HuH-7 (cell line): ENCODE results near the gene CTSD.

ENCODE experiments used
- DNase-seq: peaks from one replicate; pipeline ENCODE4 v3.0.0; 2011; ENCODE audit warnings: low spot score

CTSD gene

GRCh38 chr11:1755692-1756561, 7.8 kb downstream of the CTSD start:
- DNase-seq, result no peak

DNA sequence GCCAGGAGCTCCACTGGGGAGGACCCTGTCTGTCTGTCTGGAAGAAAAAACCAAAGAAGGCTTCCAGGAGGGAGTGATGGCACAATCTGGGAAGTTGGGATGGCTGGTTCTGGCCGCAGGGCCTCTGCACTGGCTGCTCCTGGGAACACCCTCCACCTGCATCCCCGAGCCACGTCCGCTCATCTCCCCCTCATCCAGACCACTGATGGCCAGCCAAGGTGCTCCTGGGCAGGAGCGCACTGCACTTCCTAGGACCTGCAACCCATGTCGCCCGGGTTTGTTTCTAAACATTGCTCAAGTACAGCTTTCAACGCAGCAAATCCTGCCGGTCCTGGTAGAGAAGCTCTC, 8.4 kb downstream of the CTSD start:
- no peak for DNase-seq

DNA sequence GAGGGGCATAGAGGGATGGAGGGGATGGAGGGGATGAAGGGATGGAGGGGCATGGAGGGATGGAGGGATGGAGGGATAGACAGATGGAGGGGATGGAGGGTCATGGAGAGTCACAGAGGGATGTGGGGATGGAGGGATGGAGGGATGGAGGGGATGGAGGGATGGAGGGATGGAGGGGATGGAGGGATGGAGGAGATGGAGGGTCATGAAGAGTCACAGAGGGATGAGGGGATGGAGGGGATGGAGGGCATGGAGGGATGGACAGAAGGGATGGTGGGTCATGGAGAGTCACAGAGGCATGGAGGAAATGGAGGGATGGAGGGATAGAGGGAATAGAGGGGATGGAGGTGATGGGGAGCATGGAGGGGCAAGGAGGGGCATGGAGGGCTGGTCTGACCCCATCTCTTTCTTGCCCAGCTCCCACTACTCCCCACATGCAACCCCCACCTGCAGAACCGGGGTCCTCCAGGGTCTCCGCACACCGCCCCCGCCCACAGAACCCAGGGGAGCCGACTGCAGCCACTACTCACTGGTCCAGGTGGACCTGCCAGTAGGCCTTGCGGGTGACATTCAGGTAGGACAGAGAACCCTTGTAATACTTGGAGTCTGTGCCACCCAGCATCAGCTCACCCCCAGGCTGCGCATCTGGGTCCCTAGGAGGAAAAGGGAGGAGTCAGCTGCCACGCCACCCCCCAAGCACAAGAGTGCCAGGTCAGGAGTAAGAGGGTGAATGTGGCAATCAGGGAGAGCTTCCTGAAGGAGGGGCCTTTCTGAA, 9.2 kb downstream of the CTSD start:
- DNase-seq, result no peak

DNA sequence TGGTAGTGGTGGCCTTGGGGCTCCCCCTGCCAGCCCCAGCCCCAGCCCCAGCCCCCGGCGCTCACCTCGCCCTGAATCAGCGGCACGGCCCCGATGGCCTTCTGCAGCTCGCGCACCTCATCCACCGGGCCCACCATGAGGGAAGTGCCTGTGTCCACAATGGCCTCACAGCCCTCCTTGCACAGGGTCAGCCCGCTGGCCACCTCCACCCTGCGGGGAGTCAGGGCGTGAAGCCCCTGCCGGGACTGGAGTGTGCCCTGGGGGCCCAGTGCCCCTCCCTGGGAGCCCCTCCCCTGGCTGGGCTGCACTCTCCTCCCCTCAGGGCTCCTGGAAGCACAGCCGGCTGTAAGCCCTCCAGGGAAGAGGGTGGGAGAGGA, 9.8 kb downstream of the CTSD start:
- DNase-seq, result no peak

GRCh38 chr11:1753229-1753928, 10.3 kb downstream of the CTSD start:
- DNase-seq, result no peak

- no peak for DNase-seq
These were observed 10.9 kb downstream of the CTSD start for GRCh38 chr11:1752907-1753228.

DNA sequence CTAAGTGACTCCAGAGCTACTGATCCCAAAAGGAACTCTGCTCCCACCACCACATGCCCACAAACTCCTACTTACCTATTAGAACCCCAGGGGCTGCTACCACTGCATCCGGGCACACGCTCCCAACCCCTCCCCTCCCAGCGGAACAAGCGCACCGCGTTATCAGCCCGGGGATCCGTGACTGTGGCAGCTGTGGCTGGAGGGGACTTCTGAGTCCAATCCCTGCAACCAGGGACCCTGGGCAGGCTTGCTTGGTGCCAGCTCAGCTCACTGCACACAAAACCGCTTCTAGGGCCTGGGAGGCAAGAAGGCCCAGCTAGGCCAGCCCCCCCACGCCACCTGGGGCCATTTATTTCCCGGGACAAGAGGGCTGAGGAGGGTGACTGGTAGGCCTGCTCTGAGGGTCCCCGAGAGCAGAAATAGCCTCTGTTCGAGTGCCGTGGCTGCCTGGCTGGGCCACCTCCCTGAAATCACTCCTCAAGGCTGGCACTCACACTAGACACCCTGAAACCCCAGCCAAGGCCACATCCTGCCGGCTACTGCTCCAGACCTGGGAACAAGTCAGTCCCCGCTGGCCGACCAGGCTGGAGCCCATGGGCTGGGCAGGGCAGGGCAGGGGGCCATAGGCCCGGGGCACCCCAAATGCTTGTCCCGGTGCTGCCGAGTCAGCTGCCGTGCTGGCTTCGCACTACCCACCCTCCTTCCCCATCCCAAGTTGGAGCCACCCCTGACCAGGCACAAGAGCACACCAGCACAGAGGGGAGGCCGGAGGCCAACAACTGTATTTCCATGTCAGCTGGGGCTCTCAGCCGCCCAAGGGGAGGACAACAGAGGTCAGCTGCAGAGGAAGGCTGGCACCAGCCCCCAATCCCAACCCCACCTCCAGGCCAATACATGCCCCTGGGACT, 11.5 kb downstream of the CTSD start:
- no peak for DNase-seq

DNA sequence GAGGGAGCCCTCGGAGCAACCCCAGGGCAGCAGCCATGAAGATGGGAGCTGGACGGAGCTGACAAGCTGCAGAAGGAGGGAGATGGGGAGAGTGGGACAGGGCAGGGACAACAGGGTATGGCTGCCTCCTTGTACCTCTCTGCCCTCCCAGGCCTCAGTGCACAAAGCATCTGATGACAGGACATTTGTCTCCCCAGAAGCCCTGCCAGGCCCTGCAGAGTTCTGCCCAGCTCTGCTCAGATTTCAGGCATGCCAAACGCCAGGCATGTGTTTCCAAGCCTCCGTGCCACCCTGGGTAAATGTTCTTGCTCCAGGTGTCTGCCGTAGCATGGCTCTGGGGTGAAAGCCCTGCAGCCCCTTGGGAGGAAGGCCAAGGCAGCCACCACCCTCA, 12.2 kb downstream of the CTSD start:
- DNase-seq, result no peak

GRCh38 chr11:1750840-1751530, 12.7 kb downstream of the CTSD start:
- DNase-seq, result no peak

DNA sequence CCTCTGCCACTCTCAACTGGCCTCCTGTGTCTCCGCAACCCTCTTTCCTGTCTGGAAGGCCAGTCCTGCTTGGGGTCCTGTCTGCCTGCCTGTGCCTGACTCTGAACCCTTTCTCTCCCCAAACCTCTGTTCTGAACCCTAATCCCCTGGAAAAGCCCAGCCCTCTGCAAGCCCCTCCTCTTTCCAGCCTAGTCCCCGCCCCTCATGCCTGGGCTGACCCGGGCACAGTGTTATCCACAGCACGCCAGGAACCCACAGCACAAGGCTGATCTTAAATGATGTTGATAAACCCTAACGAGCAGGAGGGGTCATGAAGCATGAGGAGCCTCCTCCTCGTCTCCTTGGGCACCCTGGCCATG, 13.3 kb downstream of the CTSD start, which contains the start of gene IFITM10:
Gene IFITM10 (minus strand): TSS at position 115 of the 359 bp plus-strand sequence. CDS start 153 bp downstream, outside the sequence.
- no peak for DNase-seq

GRCh38 chr11:1749395-1750351, 14.1 kb downstream of the CTSD start:
- no peak for DNase-seq

DNA sequence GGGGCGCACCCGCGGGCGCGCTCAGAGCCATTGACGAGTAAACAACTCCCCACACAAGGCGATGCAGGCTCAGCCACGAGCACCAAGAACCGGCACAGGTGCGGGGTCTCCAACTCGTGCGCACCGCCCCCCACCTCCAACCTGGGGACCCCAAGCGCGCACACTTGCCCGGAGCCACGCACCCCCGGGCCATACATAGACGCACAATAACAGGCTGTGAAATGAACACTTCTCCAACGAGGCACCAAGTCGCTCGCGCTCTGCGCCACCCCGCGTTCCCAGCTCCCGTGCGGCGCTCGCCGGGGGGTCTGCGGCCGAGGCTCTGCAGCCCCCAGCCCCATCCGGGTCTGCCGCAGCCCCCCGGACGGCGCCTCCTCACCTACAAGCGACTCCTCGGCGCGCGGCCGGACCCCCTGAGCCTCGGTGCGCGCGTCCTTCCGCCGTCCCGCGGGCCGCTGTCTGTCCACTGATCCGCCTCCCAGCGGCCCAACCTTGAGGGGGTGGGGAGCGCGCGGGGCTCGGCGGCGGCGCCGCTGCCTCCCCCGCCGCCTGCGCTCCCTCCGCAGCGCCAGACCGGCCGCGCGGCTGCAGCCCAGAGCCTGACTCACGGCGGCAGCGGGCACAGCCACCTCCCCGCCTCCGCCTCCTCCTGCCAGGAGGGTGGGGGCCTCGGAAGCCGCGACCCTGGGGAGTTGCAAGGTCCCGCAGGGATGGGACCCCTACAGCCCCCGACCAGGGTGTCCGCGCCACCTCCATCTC, 14.9 kb downstream of the CTSD start:
- DNase-seq, result no peak

DNA sequence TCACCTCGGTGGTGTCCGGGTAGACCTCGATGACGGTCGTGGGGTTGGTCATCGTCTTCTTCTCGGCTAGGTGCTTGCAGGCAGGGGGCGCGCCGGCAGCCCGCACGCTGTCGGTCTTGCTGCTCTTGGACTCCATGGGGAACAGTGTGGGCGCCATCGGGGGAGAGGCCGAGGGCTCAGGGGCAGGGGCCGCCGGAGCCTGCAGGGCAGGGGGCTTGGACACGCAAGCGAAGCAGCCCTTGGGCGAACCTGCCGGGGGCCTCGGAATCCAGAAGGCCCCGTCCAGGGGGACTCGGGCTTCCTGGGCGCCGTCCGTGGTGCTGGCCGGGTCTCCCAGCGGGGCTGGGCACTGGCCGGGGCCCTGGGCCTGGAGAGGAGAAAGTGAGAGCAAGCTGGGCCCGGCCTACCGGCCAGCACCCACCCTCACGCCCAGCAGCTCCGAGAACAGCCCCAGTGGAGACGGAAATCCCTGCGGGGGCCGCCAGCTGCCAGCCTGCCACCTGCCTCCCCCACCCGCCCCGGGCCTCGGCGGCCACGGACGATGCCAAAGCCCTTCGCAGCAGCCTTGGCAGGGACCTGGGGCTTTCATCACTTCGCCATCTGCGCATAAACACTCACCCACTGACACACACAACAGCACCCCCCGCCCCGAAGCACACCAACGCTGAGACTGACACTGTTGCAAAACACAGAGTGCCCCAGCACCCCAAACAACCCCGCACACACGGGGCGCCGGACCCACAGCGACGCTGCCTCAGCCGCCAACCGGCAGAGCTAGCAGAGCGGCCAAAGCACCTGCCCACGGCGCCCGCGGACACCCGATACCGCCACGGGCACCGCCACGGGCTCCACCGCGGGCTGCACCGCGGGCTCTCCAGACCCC, 15.7 kb downstream of the CTSD start:
- DNase-seq, result no peak

GRCh38 chr11:1746956-1747752, 16.6 kb downstream of the CTSD start:
- DNase-seq, result no peak

GRCh38 chr11:1746511-1746931, 17.2 kb downstream of the CTSD start:
- no peak for DNase-seq

DNA sequence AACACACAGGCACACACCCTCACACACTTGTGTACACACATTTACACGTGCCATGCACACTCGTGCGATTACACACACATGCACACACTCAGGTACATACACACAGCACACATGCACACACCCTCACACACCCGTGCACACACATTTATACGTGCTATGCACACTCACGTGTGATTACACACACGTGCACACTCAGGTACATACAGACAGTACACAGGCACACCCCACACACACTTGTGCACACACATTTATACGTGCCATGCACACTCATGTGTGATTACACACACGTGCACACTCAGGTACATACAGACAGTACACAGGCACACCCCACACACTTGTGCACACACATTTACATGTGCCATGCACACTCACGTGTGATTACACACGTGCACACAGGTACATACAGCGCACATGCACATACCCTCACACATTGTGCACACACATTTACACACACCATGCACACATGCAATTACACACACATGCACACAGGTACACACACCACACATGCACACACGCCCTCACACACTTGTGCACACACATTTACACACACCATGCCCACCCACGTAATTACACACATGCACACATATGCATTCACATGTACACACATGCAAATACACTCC, 17.9 kb downstream of the CTSD start:
- DNase-seq, result no peak
